GM19324 (cell line): ENCODE results near the gene ZNF207.
"Not testable (repeated sequence)": the region's sequence is repeated elsewhere in the genome, so short reads cannot be mapped to it uniquely, and the experiment has no call there.

Experiments used
- ATAC-seq: cut with Tn5 transposase; IDR thresholded peaks from one replicate; pipeline ENCODE4 v1.9.1; 2021; ENCODE audit warnings: mild to moderate bottlenecking, moderate library complexity; ENCODE audit not compliant: unreplicated experiment, low FRiP score

The ZNF207 gene

GRCh38 chr17:32385121-32385520 lies 35.2 kb downstream of the ZNF207 start:
- ATAC-seq, result no peak

- ATAC-seq, result no peak
Observed at GRCh38 chr17:32385971-32386370, 36.0 kb downstream of the ZNF207 start.

- ATAC-seq, result no peak
Observed at GRCh38 chr17:32386844-32387243, 36.9 kb downstream of the ZNF207 start.

GRCh38 chr17:32388128-32388527 lies 38.2 kb downstream of the ZNF207 start:
- not testable (repeated sequence) for ATAC-seq

- no peak for ATAC-seq
Observed at GRCh38 chr17:32388613-32389459, 38.9 kb downstream of the ZNF207 start.

GRCh38 chr17:32393904-32394303 lies 43.9 kb downstream of the ZNF207 start:
- ATAC-seq, result no peak

GRCh38 chr17:32396343-32396742 lies 46.4 kb downstream of the ZNF207 start:
- no peak for ATAC-seq

GRCh38 chr17:32398946-32399345 lies 49.0 kb downstream of the ZNF207 start:
- ATAC-seq, result no peak

- not testable (repeated sequence) for ATAC-seq
Observed at GRCh38 chr17:32410085-32410484, 60.1 kb downstream of the ZNF207 start.

- ATAC-seq, result no peak
Observed at GRCh38 chr17:32426894-32427293, 76.9 kb downstream of the ZNF207 start.

GRCh38 chr17:32429598-32429997 lies 79.6 kb downstream of the ZNF207 start:
- no peak for ATAC-seq
